Heart left ventricle (tissue), 13 donors: Measurements from ENCODE around the gene MN1.

Experiments used
- CTCF ChIP-seq, 12 donors: fragments of 200-600 bp; sonication (generic) in 4 of 12; IDR thresholded peaks; one replicate each; pipeline versions ENCODE4 v1.5.0 to v1.8.0; 2018 to 2022; ENCODE audit warnings: antibody characterized with exemption in 12 of 12, mild to moderate bottlenecking in 5 of 12
- POLR2A ChIP-seq, 2 donors: fragments of 450-650 bp; IDR thresholded peaks; one replicate each; pipeline ENCODE4 v1.6.1; 2017; ENCODE audit warnings: antibody characterized with exemption in 2 of 2, mild to moderate bottlenecking in 2 of 2, moderate library complexity in 2 of 2
- donor health status: ischemic (EF 13 %, LVEDD 7.1; RV severe dilation, severe dysfunction).
- donor health status: DM: no; HTN: yes; CAD: no.
- donor health status: DM: no; HTN: no; CAD: no.
- donor health status: ischemic (EF 25% LVEDD 6.9; RV normal size, moderate dysfunction).
- donor health status: ischemic (EF 25% LVEDD 5.7; RV mildly dilated, moderate dysfunction).
- donor health status: ischemic (EF 35%, LVEDD 5.7; RV mildly dilated, moderate dysfunction).
- donor health status: nonischemic (EF 11% LVEDD 7.7; RV severe dilation, severe dysfunction).
- donor health status: DM: yes; HTN: yes; CAD: no.
- donor health status: PGD.
- donor health status: ischemic (EF 29% LVEDD 5.4; RV normal size, mild dysfunction).
- donor health status: nonischemic (EF 23%, LVEDD 6.1; RV moderate dilation, normal function).

- no peak for TF ChIP-seq CTCF (IDR thresholded peaks at IDR 0.05)
- TF ChIP-seq POLR2A (IDR thresholded peaks at IDR 0.05), result no peak
These were observed 8.0 kb downstream of the MN1 start for GRCh38 chr22:27793576-27793975.
